Colon (tissue), 2 donors: ENCODE results near the gene NTRK1.

Experiments
- FAIRE-seq: peaks from 2 replicates; lab custom pipeline; 2012; peaks lifted over from hg19 to GRCh38; lab: Jason Lieb, UNC
- donor health status: control.
- donor health status: control.

The NTRK1 gene

DNA sequence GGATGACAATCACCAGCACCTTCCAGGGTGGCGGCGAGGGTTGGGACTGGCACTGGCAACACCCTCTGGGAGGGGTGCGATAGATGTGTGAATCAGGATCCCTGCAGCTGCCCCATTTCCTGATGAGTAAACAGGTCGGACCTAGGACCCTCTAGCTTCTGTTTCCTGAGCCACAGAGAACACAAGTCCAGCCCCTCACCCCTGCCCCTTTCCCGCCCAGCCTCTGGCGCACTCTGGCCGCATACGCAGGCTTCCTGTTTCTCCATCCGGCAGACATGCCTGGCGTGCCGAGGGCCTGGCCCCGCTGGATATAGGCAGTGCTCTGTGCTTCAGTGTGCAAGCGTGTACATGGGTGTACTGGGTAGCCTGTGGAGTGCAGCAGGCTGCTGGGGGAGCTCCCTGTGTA is 37.5 kb downstream of the NTRK1 start:
- no peak for FAIRE-seq

GRCh38 chr1:156898971-156899664 is 38.5 kb downstream of the NTRK1 start:
- no peak for FAIRE-seq

DNA sequence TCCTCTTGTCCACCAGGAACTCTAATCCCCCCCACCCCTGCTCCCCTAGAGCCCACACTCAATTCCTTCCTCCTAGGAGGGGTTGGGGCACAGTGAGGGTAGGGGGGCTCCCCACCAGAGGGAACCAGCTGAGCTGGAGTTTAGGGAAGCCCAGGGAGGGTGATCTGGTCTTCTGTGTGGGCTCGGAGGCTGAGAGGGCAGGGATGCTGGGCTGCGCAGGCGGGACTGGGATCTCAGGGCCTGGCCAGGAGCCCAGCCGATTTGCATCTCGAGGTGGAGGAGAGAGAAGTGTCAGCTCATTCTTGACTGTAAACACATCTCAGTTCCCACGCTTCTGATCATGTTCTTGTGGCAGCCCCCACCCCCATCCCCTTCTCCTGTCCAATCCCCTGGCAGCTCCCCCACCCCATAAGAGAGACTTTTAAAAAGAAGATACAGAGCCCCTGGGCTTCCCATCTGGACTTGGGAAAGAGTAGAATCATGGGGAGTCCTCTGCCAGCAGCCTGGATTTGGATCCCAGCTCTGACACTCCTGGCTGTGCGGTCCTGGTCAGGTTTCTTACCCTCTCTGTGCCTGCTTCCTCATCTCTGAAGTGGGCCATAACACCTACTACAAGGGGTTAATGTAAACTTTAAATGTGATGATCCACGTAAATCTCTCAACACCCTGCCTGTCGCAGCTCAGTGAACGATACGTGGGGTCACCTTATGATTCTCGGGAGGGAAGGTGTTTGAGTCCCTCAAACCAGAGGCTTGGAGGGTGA is 39.5 kb downstream of the NTRK1 start:
- FAIRE-seq: no peak

DNA sequence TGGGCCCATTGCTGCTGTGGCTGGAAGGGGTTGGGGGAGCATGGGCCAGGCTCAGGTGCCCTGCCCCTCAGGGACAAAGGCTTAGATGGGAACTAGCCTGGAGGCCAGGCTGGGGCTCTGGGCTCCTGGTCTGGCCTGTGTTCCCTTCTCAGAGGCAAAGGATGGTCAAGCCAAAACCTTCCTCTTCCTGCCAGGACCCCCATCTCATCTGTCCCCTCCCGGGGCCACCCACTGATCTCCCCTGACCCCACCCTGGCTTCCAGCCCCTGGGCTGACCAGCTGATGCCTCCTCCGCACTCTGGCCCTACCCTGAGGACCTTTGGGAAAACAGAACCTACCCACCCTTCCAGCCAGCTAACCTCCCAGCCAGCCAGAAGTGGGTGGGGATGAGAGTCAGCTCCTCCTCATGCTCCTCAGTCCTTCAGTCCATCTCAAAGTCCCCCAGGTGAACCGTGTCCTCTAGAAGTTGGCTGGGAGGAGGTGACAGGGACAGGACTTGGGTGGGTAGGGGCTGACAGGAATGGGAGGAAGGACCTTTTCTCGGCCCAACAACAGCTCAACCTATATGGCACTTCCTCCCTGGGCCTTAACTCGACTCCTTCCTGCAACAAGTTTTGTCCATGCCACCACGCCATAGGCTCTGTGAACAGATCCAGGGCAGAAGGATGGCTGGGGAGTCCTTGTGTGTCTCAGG is 40.4 kb downstream of the NTRK1 start:
- FAIRE-seq: no peak

- FAIRE-seq: no peak
Measured at GRCh38 chr1:156901590-156901900, 40.9 kb downstream of the NTRK1 start.

- no peak for FAIRE-seq
Measured at GRCh38 chr1:156901966-156902915, 41.6 kb downstream of the NTRK1 start.

DNA sequence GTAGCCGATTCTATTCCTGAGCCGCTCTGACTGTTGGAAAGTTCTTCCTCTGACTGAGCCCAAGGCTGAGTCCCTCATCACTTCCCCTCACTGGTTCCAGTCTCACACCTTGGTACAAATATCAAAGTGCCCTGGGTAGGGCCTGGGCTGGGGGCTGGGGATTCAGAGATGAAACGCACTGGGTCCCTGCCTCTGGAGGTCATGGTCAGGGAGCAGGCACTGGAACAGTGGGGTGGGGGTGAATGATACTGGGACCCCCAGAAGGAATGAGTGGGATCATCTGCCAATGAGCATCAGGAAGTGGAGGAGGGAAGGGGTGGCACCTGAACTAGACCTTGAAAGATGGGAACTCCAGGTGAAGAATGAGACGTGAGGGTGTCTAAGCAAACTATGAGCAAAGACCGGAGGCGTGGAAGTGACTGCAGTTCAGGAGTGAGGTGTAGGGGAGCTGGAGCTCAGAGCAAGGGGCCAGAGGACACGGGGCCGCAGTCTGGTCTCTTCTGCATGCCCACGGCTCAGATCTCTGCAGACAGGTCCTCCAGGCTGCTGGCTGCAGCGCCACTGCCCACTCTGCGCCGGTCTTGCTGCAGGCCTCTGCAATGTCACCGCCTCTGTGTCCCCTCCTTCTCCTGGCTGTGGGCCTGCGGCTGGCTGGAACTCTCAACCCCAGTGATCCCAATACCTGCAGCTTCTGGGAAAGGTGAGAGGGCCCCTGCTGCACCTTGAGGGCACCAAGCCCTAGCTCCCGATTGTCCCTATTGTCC is 42.8 kb downstream of the NTRK1 start:
- no peak for FAIRE-seq

DNA sequence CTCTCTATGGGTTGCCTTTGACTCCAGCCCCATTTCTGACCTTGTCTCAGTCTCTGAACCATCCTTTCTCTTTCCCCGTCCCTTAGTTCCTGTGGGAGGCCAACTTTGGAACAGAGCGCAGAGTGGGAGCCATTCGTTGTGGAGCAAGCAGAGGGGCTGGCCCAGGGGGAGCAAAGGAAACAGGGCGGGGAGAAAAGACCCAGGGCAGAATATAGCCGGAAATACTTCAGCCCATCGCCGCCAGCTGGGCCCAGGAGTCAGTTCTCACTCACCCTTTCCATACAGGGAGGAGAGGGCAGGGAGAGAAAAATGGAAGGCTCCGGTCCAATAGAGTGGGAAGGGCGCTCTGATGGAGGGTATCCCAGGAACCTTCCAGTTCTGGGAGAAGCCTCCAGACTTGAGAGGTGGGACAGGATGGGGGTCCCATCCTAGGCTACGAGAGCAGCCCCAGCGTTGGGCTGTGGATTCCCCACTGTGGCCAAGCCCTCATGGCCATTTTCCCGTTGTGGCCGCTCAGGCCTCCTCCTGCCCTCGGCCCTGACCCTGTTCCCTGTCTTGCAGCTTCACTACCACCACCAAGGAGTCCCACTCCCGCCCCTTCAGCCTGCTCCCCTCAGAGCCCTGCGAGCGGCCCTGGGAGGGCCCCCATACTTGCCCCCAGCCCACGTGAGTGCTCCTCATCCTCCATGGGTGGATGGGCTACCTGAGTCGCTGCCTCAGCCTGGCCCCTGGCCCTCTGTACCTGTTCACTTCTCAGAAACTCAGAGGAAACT is 43.7 kb downstream of the NTRK1 start:
- no peak for FAIRE-seq

- no peak for FAIRE-seq
Measured at GRCh38 chr1:156905176-156905575, 44.5 kb downstream of the NTRK1 start.

DNA sequence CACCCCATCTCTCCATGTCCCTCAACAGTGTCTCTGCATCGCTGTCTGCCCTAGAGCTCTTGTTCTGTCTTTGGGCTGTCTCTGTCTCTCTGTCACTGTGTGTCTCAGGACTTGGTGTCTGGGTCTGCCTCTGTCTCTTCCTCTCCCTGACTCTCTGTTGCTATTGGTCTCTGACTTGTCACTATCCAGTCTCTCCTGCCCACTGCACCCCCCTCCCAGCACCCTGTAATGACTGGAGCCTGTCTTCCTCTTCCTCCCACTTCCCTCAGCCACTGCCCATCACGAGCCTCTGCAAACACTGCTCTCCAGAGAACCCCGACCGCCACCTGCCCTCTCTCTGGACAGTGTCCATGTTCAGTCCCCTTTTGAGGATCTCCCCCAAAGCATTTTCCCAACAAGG is 45.0 kb downstream of the NTRK1 start:
- FAIRE-seq: no peak

GRCh38 chr1:156906206-156906906 is 45.7 kb downstream of the NTRK1 start:
- FAIRE-seq: no peak

GRCh38 chr1:156908541-156908940 is 47.9 kb downstream of the NTRK1 start:
- no peak for FAIRE-seq

- FAIRE-seq: no peak
Measured at GRCh38 chr1:156908955-156909354, 48.3 kb downstream of the NTRK1 start.

DNA sequence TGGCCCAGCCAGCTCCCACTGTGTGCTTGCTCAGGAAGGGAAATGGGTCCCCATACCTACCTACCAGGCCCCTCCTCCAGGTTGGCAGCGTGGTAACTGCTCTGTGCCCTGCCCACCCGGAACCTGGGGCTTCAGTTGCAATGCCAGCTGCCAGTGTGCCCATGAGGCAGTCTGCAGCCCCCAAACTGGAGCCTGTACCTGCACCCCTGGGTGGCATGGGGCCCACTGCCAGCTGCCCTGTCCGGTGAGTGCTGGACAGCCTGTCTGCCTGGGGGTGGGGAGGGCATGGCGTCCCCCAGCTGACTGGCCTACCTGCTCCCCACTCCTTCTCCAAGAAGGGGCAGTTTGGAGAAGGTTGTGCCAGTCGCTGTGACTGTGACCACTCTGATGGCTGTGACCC is 49.0 kb downstream of the NTRK1 start:
- FAIRE-seq: no peak

DNA sequence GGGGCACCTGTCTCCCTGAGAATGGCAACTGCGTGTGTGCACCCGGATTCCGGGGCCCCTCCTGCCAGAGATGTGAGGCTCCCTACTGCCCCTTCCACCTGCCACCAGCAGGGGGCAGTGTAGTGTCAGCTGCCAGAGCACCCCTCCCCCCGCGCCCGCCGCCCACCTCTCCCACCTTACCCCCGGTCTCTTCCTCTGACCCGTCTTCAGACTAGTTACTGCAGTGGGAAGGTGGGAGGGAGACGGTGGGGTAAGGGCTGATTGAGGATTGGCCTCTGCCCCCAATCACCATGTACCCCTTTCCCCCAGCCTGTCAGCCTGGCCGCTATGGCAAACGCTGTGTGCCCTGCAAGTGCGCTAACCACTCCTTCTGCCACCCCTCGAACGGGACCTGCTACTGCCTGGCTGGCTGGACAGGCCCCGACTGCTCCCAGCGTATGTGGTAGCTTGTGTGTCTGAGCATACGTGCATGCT is 49.7 kb downstream of the NTRK1 start:
- FAIRE-seq: no peak

- no peak for FAIRE-seq
Measured at GRCh38 chr1:156911577-156912298, 51.1 kb downstream of the NTRK1 start.

- FAIRE-seq: no peak
Measured at GRCh38 chr1:156912310-156912709, 51.6 kb downstream of the NTRK1 start.

DNA sequence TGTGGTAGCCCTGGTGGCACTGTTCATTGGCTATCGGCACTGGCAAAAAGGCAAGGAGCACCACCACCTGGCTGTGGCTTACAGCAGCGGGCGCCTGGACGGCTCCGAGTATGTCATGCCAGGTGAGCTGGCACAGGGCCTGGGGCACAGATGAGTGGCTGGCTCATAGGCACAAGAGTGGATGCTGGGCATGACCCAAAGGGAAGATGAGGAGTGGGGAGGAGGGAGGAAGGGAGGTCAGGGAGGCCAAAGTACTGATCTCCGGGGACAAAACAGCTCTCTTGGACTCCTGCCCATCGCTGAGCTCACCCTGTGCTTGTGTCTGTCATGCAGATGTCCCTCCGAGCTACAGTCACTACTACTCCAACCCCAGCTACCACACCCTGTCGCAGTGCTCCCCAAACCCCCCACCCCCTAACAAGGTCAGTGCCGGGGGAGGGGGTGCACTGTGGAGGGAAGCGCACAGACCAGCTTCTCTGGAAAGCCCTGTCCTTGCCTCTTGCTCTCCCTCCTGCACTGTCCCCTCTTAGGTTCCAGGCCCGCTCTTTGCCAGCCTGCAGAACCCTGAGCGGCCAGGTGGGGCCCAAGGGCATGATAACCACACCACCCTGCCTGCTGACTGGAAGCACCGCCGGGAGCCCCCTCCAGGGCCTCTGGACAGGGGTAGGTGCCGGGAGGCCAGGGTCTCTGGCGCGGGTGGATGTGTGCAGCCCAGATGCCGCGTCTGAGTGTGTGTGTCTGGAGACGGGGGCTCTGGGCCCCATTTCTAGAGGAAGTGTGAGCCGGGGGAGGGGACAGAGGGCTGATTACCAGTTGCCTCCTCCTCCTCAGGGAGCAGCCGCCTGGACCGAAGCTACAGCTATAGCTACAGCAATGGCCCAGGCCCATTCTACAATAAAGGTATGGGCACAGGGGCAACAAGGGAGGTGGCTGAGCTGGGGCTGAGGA is 52.5 kb downstream of the NTRK1 start:
- no peak for FAIRE-seq
